ENCODE results near the gene ELMO2.

The ELMO2 gene

GRCh38 chr20:46342451-46343347, 63.7 kb downstream of the ELMO2 start:
- H2BK120ac ChIP-seq (ENCODE audit: low read depth, low read length) = no peak overlapping the region
- no peaks in the 10 kb centered on the region for H3K27me3 ChIP-seq (ENCODE audit: insufficient read depth, low read length, poor library complexity)
- no peak overlapping the region for H3K18ac ChIP-seq (ENCODE audit: low read length)
- no peak overlapping the region for H2BK15ac ChIP-seq (replicated peaks; ENCODE audit: low read depth)
- H3K9ac ChIP-seq (ENCODE audit: low read length) = no peak overlapping the region
- H3K4ac ChIP-seq (ENCODE audit: low read depth, low read length) = no peak overlapping the region
- no peak overlapping the region for H3K27ac ChIP-seq (ENCODE audit: low read depth, low read length)
- no peak overlapping the region for H3K23ac ChIP-seq (ENCODE audit: low read length)
- no peaks in the 10 kb centered on the region for H3K36me3 ChIP-seq (ENCODE audit: control insufficient read depth, insufficient read depth, low read length)
- no peak overlapping the region for H2AK5ac ChIP-seq (ENCODE audit: low read length)
- no peak for DNase-seq
- no peak overlapping the region for H4K5ac ChIP-seq (ENCODE audit: low read length)
- H3K79me1 ChIP-seq (ENCODE audit: low read length) = no peaks in the 10 kb centered on the region
- no peaks in the 10 kb centered on the region for H3K79me2 ChIP-seq (ENCODE audit: control insufficient read depth, insufficient read depth, low read length)
- no peak overlapping the region for H2BK5ac ChIP-seq (ENCODE audit: low read length)
- H3K56ac ChIP-seq (ENCODE audit: low read length) = no peak overlapping the region
- H3K4me3 ChIP-seq (ENCODE audit: low read length) = no peak overlapping the region
- no CpG with 5 or more reads among the region's 17 CpGs for WGBS (ENCODE audit: extremely low coverage, insufficient coverage, low lambda C conversion rate)
- no peak overlapping the region for H4K8ac ChIP-seq (ENCODE audit: low read depth, low read length)
- H3K4me2 ChIP-seq (ENCODE audit: low read length) = no peak overlapping the region
- H3K4me1 ChIP-seq (ENCODE audit: control insufficient read depth, low read depth, low read length) = no peaks in the 10 kb centered on the region

DNA sequence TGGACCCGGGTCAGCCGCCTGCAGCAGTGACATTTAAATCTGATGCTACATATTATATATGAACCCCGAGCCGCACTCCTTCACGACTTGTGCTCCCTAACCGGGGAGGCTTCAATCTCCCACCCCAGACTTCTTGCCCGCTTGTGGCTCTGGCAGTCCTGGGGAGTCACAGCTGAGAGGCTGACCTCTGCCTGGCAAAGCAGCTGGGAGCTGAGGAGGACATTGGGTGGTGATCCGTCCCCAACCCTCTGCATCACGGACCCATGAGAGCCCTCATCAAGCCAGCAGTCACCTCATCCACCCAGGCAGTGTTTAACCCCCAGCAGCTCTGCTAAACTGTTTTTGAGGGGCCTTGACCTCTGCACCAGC, 64.4 kb downstream of the ELMO2 start:
- Histone ChIP-seq H4K8ac (ENCODE audit: low read depth, low read length) (no peak overlapping the region), H2BK15ac (replicated peaks; ENCODE audit: low read depth) (no peak overlapping the region), H3K18ac (ENCODE audit: low read length) (no peak overlapping the region), H3K4me1 (ENCODE audit: control insufficient read depth, low read depth, low read length) (no peaks in the 10 kb centered on the region), H3K9ac (ENCODE audit: low read length) (no peak overlapping the region), H3K4me3 (ENCODE audit: low read length) (no peak overlapping the region), H3K4me2 (ENCODE audit: low read length) (no peak overlapping the region), H3K79me1 (ENCODE audit: low read length) (no peaks in the 10 kb centered on the region), H3K4ac (ENCODE audit: low read depth, low read length) (no peak overlapping the region), H3K36me3 (ENCODE audit: control insufficient read depth, insufficient read depth, low read length) (no peaks in the 10 kb centered on the region), H3K56ac (ENCODE audit: low read length) (no peak overlapping the region), H2BK5ac (ENCODE audit: low read length) (no peak overlapping the region), H3K27me3 (ENCODE audit: insufficient read depth, low read length, poor library complexity) (no peaks in the 10 kb centered on the region), H4K5ac (ENCODE audit: low read length) (no peak overlapping the region), H3K27ac (ENCODE audit: low read depth, low read length) (no peak overlapping the region), H3K79me2 (ENCODE audit: control insufficient read depth, insufficient read depth, low read length) (no peaks in the 10 kb centered on the region), H2AK5ac (ENCODE audit: low read length) (no peak overlapping the region), H3K23ac (ENCODE audit: low read length) (no peak overlapping the region), H2BK120ac (ENCODE audit: low read depth, low read length) (no peak overlapping the region)
- no CpG with 5 or more reads among the region's 9 CpGs for WGBS (ENCODE audit: extremely low coverage, insufficient coverage, low lambda C conversion rate)
- DNase-seq = no peak

GRCh38 chr20:46341074-46342009, 65.1 kb downstream of the ELMO2 start:
- H3K4me1 ChIP-seq (ENCODE audit: control insufficient read depth, low read depth, low read length) = no peaks in the 10 kb centered on the region
- H3K56ac ChIP-seq (ENCODE audit: low read length) = no peak overlapping the region
- no peaks in the 10 kb centered on the region for H3K79me2 ChIP-seq (ENCODE audit: control insufficient read depth, insufficient read depth, low read length)
- no peak overlapping the region for H2BK15ac ChIP-seq (replicated peaks; ENCODE audit: low read depth)
- DNase-seq = no peak
- H3K4me3 ChIP-seq (ENCODE audit: low read length) = no peak overlapping the region
- H2AK5ac ChIP-seq (ENCODE audit: low read length) = no peak overlapping the region
- H3K23ac ChIP-seq (ENCODE audit: low read length) = no peak overlapping the region
- no CpG with 5 or more reads among the region's 24 CpGs for WGBS (ENCODE audit: extremely low coverage, insufficient coverage, low lambda C conversion rate)
- no peak overlapping the region for H2BK120ac ChIP-seq (ENCODE audit: low read depth, low read length)
- H3K36me3 ChIP-seq (ENCODE audit: control insufficient read depth, insufficient read depth, low read length) = no peaks in the 10 kb centered on the region
- H3K4me2 ChIP-seq (ENCODE audit: low read length) = no peak overlapping the region
- no peak overlapping the region for H3K18ac ChIP-seq (ENCODE audit: low read length)
- H4K8ac ChIP-seq (ENCODE audit: low read depth, low read length) = no peak overlapping the region
- H3K9ac ChIP-seq (ENCODE audit: low read length) = no peak overlapping the region
- H3K27me3 ChIP-seq (ENCODE audit: insufficient read depth, low read length, poor library complexity) = no peaks in the 10 kb centered on the region
- H3K27ac ChIP-seq (ENCODE audit: low read depth, low read length) = no peak overlapping the region
- no peak overlapping the region for H2BK5ac ChIP-seq (ENCODE audit: low read length)
- no peak overlapping the region for H4K5ac ChIP-seq (ENCODE audit: low read length)
- no peak overlapping the region for H3K4ac ChIP-seq (ENCODE audit: low read depth, low read length)
- H3K79me1 ChIP-seq (ENCODE audit: low read length) = no peaks in the 10 kb centered on the region

- no peak overlapping the region for H3K23ac ChIP-seq (ENCODE audit: low read length)
- no peak overlapping the region for H2BK15ac ChIP-seq (replicated peaks; ENCODE audit: low read depth)
- H3K4me1 ChIP-seq (ENCODE audit: control insufficient read depth, low read depth, low read length) = no peaks in the 10 kb centered on the region
- no peak overlapping the region for H4K5ac ChIP-seq (ENCODE audit: low read length)
- no peak overlapping the region for H2AK5ac ChIP-seq (ENCODE audit: low read length)
- no peaks in the 10 kb centered on the region for H3K36me3 ChIP-seq (ENCODE audit: control insufficient read depth, insufficient read depth, low read length)
- no peaks in the 10 kb centered on the region for H3K79me1 ChIP-seq (ENCODE audit: low read length)
- no peak overlapping the region for H3K4me3 ChIP-seq (ENCODE audit: low read length)
- H4K8ac ChIP-seq (ENCODE audit: low read depth, low read length) = no peak overlapping the region
- H3K18ac ChIP-seq (ENCODE audit: low read length) = no peak overlapping the region
- H3K27me3 ChIP-seq (ENCODE audit: insufficient read depth, low read length, poor library complexity) = no peaks in the 10 kb centered on the region
- no peak overlapping the region for H3K4me2 ChIP-seq (ENCODE audit: low read length)
- no peak for DNase-seq
- H3K9ac ChIP-seq (ENCODE audit: low read length) = no peak overlapping the region
- H3K27ac ChIP-seq (ENCODE audit: low read depth, low read length) = no peak overlapping the region
- H3K56ac ChIP-seq (ENCODE audit: low read length) = no peak overlapping the region
- H2BK120ac ChIP-seq (ENCODE audit: low read depth, low read length) = no peak overlapping the region
- no peak overlapping the region for H2BK5ac ChIP-seq (ENCODE audit: low read length)
- no peaks in the 10 kb centered on the region for H3K79me2 ChIP-seq (ENCODE audit: control insufficient read depth, insufficient read depth, low read length)
- H3K4ac ChIP-seq (ENCODE audit: low read depth, low read length) = no peak overlapping the region
- WGBS (ENCODE audit: extremely low coverage, insufficient coverage, low lambda C conversion rate) = no CpG with 5 or more reads among the region's 7 CpGs
Observed at GRCh38 chr20:46339037-46339436, 67.4 kb downstream of the ELMO2 start.

GRCh38 chr20:46336735-46337134, 69.7 kb downstream of the ELMO2 start:
- whole genome bisulfite sequencing (ENCODE audit: extremely low coverage, insufficient coverage, low lambda C conversion rate) = no CpG with 5 or more reads among the region's 3 CpGs
- Histone ChIP-seq H2BK5ac (ENCODE audit: low read length) (no peak overlapping the region), H2BK120ac (ENCODE audit: low read depth, low read length) (no peak overlapping the region), H3K18ac (ENCODE audit: low read length) (no peak overlapping the region), H4K5ac (ENCODE audit: low read length) (no peak overlapping the region), H3K4me1 (ENCODE audit: control insufficient read depth, low read depth, low read length) (no peaks in the 10 kb centered on the region), H3K79me1 (ENCODE audit: low read length) (no peaks in the 10 kb centered on the region), H3K27ac (ENCODE audit: low read depth, low read length) (no peak overlapping the region), H3K4me2 (ENCODE audit: low read length) (no peak overlapping the region), H3K23ac (ENCODE audit: low read length) (no peak overlapping the region), H3K27me3 (ENCODE audit: insufficient read depth, low read length, poor library complexity) (no peaks in the 10 kb centered on the region), H2BK15ac (replicated peaks; ENCODE audit: low read depth) (no peak overlapping the region), H3K9ac (ENCODE audit: low read length) (no peak overlapping the region), H4K8ac (ENCODE audit: low read depth, low read length) (no peak overlapping the region), H3K4me3 (ENCODE audit: low read length) (no peak overlapping the region), H3K56ac (ENCODE audit: low read length) (no peak overlapping the region), H3K79me2 (ENCODE audit: control insufficient read depth, insufficient read depth, low read length) (no peaks in the 10 kb centered on the region), H2AK5ac (ENCODE audit: low read length) (no peak overlapping the region), H3K36me3 (ENCODE audit: control insufficient read depth, insufficient read depth, low read length) (no peaks in the 10 kb centered on the region), H3K4ac (ENCODE audit: low read depth, low read length) (no peak overlapping the region)
- DNase-seq = no peak
